GM12892 (cell line): ENCODE data around the gene ZYG11A.
A peak's percentile ranks its signal among the peaks of the same experiment; 100 is the strongest.
"Not testable (repeated sequence)": the region's sequence is repeated elsewhere in the genome, so short reads cannot be mapped to it uniquely, and the experiment has no call there.

Experiments used
- DNase-seq: peaks from one replicate; pipeline ENCODE4 v3.0.0; 2011; ENCODE audit not compliant: insufficient read length
- FAIRE-seq: peaks from 2 replicates; lab custom pipeline; 2011; peaks lifted over from hg19 to GRCh38; lab: Jason Lieb, UNC
- POLR2A ChIP-seq: IDR thresholded peaks from 2 replicates; pipeline ENCODE4 v1.6.1; 2011; ENCODE audit warnings: low read depth, low read length, control low read depth
- POLR2AphosphoS5 ChIP-seq: IDR thresholded peaks from 2 replicates; pipeline ENCODE4 v1.6.1; 2011; ENCODE audit warnings: low read depth, low read length, control low read depth
- TAF1 ChIP-seq: IDR thresholded peaks from 2 replicates; pipeline ENCODE4 v1.6.1; 2011; ENCODE audit warnings: low read depth, mild to moderate bottlenecking, control low read depth, low read length, borderline replicate concordance

Gene ZYG11A

GRCh38 chr1:52848423-52848822 lies 5.9 kb downstream of the ZYG11A start:
- DNase-seq, result no peak
- no peak for FAIRE-seq
- TF ChIP-seq TAF1 (no peak), POLR2AphosphoS5 (no peak), POLR2A (no peak)

GRCh38 chr1:52850951-52851350 lies 8.4 kb downstream of the ZYG11A start:
- TF ChIP-seq POLR2A (no peak), TAF1 (no peak), POLR2AphosphoS5 (no peak)
- FAIRE-seq, result no peak
- DNase-seq, result no peak

- no peak for FAIRE-seq
- TF ChIP-seq TAF1, result no peak
- TF ChIP-seq POLR2AphosphoS5, result no peak
- TF ChIP-seq POLR2A, result no peak
- no peak for DNase-seq
These were observed 10.3 kb downstream of the ZYG11A start for GRCh38 chr1:52852854-52853253.

- no peak for FAIRE-seq
- no peak for DNase-seq
- TF ChIP-seq POLR2A (no peak), POLR2AphosphoS5 (no peak), TAF1 (no peak)
These were observed 13.0 kb downstream of the ZYG11A start for GRCh38 chr1:52855584-52855983.

GRCh38 chr1:52856026-52856425 lies 13.5 kb downstream of the ZYG11A start:
- TF ChIP-seq POLR2A, result no peak
- TF ChIP-seq TAF1, result no peak
- no peak for TF ChIP-seq POLR2AphosphoS5

GRCh38 chr1:52857443-52857842 lies 14.9 kb downstream of the ZYG11A start:
- no peak for DNase-seq
- FAIRE-seq, result no peak
- TF ChIP-seq POLR2AphosphoS5, result no peak
- no peak for TF ChIP-seq POLR2A
- no peak for TF ChIP-seq TAF1

More at GRCh38 chr1:52856026-52856425, 13.5 kb downstream of the ZYG11A start:
- FAIRE-seq (no peak), DNase-seq (no peak)

- DNase-seq (no peak), FAIRE-seq (no peak)
- TF ChIP-seq POLR2A, result no peak
- no peak for TF ChIP-seq TAF1
- TF ChIP-seq POLR2AphosphoS5, result no peak
These were observed 20.3 kb downstream of the ZYG11A start for GRCh38 chr1:52862666-52863458.

GRCh38 chr1:52867087-52867863 lies 24.7 kb downstream of the ZYG11A start:
- FAIRE-seq (peak; percentile 86), DNase-seq (peak; percentile 27)
- TF ChIP-seq TAF1 (no peak), POLR2A (peak; percentile 68), POLR2AphosphoS5 (peak; percentile 62)

GRCh38 chr1:52869727-52870126 lies 27.2 kb downstream of the ZYG11A start:
- not testable (repeated sequence) for FAIRE-seq, DNase-seq

GRCh38 chr1:52876843-52877242 lies 34.3 kb downstream of the ZYG11A start:
- TF ChIP-seq POLR2AphosphoS5 (no peak), TAF1 (no peak), POLR2A (no peak)
- FAIRE-seq (no peak), DNase-seq (no peak)

GRCh38 chr1:52877554-52877953 lies 35.0 kb downstream of the ZYG11A start:
- DNase-seq, result no peak

GRCh38 chr1:52880206-52880605 lies 37.6 kb downstream of the ZYG11A start:
- FAIRE-seq (no peak), DNase-seq (no peak)
- no peak for TF ChIP-seq POLR2AphosphoS5
- no peak for TF ChIP-seq POLR2A
- no peak for TF ChIP-seq TAF1

More at GRCh38 chr1:52877554-52877953, 35.0 kb downstream of the ZYG11A start:
- TF ChIP-seq POLR2AphosphoS5 (no peak), POLR2A (no peak), TAF1 (no peak)
- FAIRE-seq, result no peak
